NCI-H2171 (cell line): ENCODE measurements around the gene ENAM.
"Not testable (repeated sequence)": the region's sequence is repeated elsewhere in the genome, so short reads cannot be mapped to it uniquely, and the experiment has no call there.

Experiments used
- DNase-seq: peaks from one replicate; lab custom pipeline; 2025; lab: John Stamatoyannopoulos, UW

The ENAM gene

DNA sequence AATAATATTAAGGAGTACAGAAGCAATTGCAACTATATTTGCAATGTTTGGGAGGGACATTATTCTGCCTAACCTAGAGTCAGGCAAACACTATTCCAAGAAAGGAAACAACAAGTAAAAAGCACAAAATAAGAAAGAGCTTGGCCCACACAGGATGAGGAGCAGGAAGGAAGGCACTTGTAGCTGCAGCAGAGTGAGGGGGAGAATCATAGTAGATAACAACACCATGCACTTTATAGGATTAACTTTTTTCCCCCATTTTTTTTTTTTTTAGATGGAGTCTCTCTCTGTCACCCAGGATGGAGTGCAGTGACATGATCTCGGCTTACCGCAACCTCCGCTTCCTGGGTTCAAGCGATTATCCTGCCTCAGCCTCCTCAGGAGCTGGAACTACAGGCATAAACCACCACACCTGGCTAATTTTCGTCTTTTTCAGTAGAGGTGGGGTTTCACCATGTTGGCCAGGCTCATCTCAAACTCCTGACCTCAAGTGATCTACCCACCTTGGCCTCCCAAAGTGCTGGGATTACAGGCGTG is 48.1 kb downstream of the ENAM start:
- DNase-seq: no peak

GRCh38 chr4:70678383-70678999 is 49.9 kb downstream of the ENAM start:
- no peak for DNase-seq

- no peak for DNase-seq
These were observed 52.4 kb downstream of the ENAM start for GRCh38 chr4:70680934-70681333.

GRCh38 chr4:70681704-70682103 is 53.2 kb downstream of the ENAM start:
- no peak for DNase-seq

GRCh38 chr4:70682142-70682541 is 53.6 kb downstream of the ENAM start:
- not testable (repeated sequence) for DNase-seq

- DNase-seq: no peak
These were observed 58.8 kb downstream of the ENAM start for GRCh38 chr4:70687392-70687791.

DNA sequence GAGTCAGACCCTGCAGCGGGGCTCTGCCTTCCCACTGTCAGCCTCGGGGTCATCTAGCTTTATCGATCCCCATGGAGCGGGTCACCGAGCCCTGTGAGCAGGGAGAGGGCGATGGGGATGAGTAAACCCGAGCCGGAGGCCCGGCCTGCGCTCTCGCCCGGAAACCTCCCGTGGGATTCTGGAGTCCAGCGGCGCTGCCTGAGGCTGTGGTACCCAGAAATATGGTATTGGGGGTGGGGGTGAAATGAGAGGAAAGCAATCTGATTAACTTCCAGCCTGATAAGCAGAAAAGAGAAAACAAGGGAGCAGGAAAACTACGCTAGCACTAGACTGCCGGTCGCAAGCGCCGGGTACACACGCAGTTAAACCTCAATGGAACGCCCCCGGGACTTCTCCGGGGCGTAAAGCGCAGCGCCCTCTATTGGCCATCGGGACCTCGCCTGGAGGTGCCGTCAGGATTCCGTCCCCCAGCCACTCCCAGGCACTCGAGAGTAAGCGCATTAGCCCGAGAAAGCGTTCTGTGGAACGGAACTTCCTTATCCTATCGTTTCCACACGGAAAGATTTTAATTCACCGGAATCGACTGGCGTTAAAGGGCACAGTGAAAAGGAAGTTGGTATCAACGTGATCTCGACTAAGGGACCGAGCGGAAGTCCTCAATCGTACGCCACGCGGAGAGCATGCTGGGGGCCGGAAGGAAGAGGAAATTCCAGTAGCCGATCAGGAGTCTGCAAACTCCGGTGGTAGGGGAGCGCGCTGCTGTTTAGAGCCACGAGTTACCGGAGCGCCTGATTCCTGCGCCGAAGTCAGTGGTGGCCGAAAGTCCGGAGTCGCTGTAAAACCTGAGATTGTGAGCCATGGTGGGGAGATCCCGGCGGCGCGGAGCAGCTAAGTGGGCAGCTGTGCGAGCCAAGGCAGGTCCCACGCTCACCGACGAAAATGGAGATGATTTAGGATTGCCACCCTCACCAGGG is 59.6 kb downstream of the ENAM start, which contains the start of gene UTP3:
TSS of gene UTP3 (plus strand) at position 712 of the 974 bp plus-strand sequence. CDS start at position 858, 146 bp downstream.
- peak; percentile 86 for DNase-seq

DNA sequence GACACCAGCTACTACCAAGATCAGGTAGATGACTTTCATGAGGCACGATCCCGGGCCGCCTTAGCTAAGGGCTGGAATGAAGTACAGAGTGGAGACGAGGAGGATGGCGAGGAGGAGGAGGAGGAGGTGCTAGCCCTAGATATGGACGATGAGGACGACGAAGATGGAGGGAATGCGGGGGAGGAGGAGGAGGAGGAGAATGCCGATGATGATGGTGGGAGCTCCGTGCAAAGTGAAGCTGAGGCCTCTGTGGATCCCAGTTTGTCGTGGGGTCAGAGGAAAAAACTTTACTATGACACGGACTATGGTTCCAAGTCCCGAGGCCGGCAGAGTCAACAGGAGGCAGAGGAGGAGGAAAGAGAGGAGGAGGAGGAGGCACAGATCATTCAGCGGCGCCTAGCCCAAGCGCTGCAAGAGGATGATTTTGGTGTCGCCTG is 60.3 kb downstream of the ENAM start:
- DNase-seq: no peak

GRCh38 chr4:70691661-70692060 is 63.1 kb downstream of the ENAM start:
- DNase-seq: no peak

DNA sequence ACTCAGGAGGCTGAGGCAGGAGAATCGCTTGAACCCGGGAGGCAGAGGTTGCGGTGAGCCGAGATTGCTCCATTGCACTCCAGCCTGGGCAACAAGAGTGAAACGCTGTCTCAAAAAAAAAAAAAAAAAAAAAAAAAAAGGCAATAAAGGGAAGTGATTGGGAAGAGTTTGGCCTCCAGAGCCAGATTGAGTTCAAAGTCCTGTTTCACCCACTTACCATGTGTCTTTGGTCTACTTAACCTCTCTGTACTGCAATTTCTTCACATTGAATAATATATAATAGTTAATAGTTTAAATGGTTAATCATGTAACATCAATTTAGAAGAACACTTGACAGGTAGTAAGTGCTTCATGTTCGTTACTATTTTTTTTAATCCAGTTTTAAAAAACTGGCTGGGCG is 66.1 kb downstream of the ENAM start:
- DNase-seq: not testable (repeated sequence)
